ENCODE results near the gene ADGRV1.

DNA sequence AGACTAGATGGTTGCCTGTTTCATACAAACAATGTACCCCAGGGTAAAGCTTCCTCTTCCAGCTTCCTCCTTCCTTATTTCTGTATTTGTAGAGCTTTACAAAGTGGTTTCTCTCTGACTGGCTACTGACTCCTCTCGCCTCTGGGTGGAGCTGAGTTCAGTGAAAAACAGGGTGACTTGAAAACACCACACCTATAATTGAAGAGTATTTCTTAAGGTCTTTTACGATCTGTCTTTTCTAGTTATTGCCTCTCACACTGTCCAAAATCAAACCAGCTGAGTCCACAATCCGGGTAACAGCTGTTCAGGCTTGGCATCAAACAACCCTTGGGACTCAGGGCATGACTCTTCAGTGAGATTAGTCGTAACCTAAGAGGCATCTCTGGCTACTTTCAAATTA, 624.2 kb downstream of the ADGRV1 start:
- no peak for TF ChIP-seq CTCF (IDR thresholded peaks at IDR 0.05; ENCODE audit: low read depth, low read length, poor library complexity, severe bottlenecking)
- TF ChIP-seq EZH2phosphoT487 (IDR thresholded peaks at IDR 0.05; ENCODE audit: borderline replicate concordance, low read length), result no peak

All from DOHH2 (cell line).